Mesenchymal stem cell (in vitro differentiated cells and primary cell): ENCODE measurements around the gene ATG7.

ENCODE experiments used
- DNase-seq: peaks from one replicate; pipeline ENCODE4 v3.0.0-alpha.2; 2013
- H2AFZ ChIP-seq: one replicate; pipeline ENCODE4 v1.6.1; 2013; ENCODE audit warnings: low read depth, mild to moderate bottlenecking, control low read depth, inconsistent platforms, low read length, moderate library complexity
- H2AK5ac ChIP-seq: 2 replicates; pipeline ENCODE4 v1.6.1; 2013; ENCODE audit warnings: low read length, moderate library complexity, mild to moderate bottlenecking, inconsistent platforms; ENCODE audit not compliant: severe bottlenecking
- H2BK120ac ChIP-seq: one replicate; pipeline ENCODE4 v1.6.1; 2013; ENCODE audit warnings: low read depth, mild to moderate bottlenecking, inconsistent platforms, low read length, moderate library complexity
- H2BK12ac ChIP-seq, 2 experiments: one replicate each; pipeline ENCODE4 v1.6.1; 2013; ENCODE audit warnings: inconsistent platforms in 2 of 2, low read length in 2 of 2, mild to moderate bottlenecking in 2 of 2, moderate library complexity in 2 of 2, control low read depth in 1 of 2
- H2BK15ac ChIP-seq: one replicate; pipeline ENCODE4 v1.6.1; 2013; ENCODE audit warnings: mild to moderate bottlenecking, low read depth, inconsistent platforms; ENCODE audit not compliant: poor library complexity, severe bottlenecking
- H2BK5ac ChIP-seq: 2 replicates; pipeline ENCODE4 v1.6.1; 2013; ENCODE audit warnings: low read depth, mild to moderate bottlenecking, low read length, control low read depth, inconsistent platforms; ENCODE audit not compliant: poor library complexity, severe bottlenecking
- H3K14ac ChIP-seq, 2 experiments: one replicate each; pipeline ENCODE4 v1.6.1; 2013; ENCODE audit warnings: inconsistent platforms in 2 of 2, low read length in 2 of 2, control low read depth in 1 of 2, mild to moderate bottlenecking in 1 of 2, moderate library complexity in 1 of 2
- H3K18ac ChIP-seq, 2 experiments: one replicate each; pipeline ENCODE4 v1.6.1; 2013; ENCODE audit warnings: inconsistent platforms in 2 of 2, low read length in 2 of 2, control low read depth in 1 of 2, low read depth in 1 of 2, mild to moderate bottlenecking in 1 of 2
- H3K23ac ChIP-seq, 2 experiments: one replicate each; pipeline ENCODE4 v1.6.1; 2013; ENCODE audit warnings: inconsistent platforms in 2 of 2, low read length in 2 of 2, mild to moderate bottlenecking in 2 of 2, moderate library complexity in 2 of 2, control low read depth in 1 of 2
- H3K27ac ChIP-seq: 2 replicates; pipeline ENCODE4 v1.5.1; 2013; ENCODE audit warnings: mild to moderate bottlenecking, moderate library complexity, low read length, control low read depth, inconsistent platforms; ENCODE audit not compliant: poor library complexity, severe bottlenecking
- H3K27me3 ChIP-seq, 2 experiments: 2 replicates each; pipeline versions ENCODE4 v1.6.1 to v1.7.0; 2013; ENCODE audit warnings: low read length in 2 of 2, mild to moderate bottlenecking in 2 of 2, moderate library complexity in 2 of 2, control low read depth in 1 of 2, inconsistent platforms in 1 of 2; ENCODE audit not compliant: control insufficient read depth in 1 of 2, insufficient read depth in 1 of 2
- H3K36me3 ChIP-seq, 2 experiments: 2 replicates each; pipeline versions ENCODE4 v1.6.1 to v1.7.0; 2013; ENCODE audit warnings: low read length in 2 of 2, control low read depth in 1 of 2, inconsistent platforms in 1 of 2, low read depth in 1 of 2, mild to moderate bottlenecking in 1 of 2; ENCODE audit not compliant: insufficient read depth in 2 of 2, control insufficient read depth in 1 of 2
- H3K4ac ChIP-seq, 2 experiments: one replicate each; pipeline ENCODE4 v1.6.1; 2013; ENCODE audit warnings: inconsistent platforms in 2 of 2, low read length in 2 of 2, mild to moderate bottlenecking in 2 of 2, moderate library complexity in 2 of 2, control low read depth in 1 of 2, low read depth in 1 of 2
- H3K4me1 ChIP-seq: 2 replicates; pipeline ENCODE4 v1.6.1; 2013; ENCODE audit warnings: low read depth, low read length, control low read depth; ENCODE audit not compliant: control insufficient read depth, insufficient read depth
- H3K4me2 ChIP-seq: 2 replicates; pipeline ENCODE4 v1.6.1; 2013; ENCODE audit warnings: low read length, mild to moderate bottlenecking, inconsistent platforms; ENCODE audit not compliant: poor library complexity, severe bottlenecking
- H3K4me3 ChIP-seq, 2 experiments: 2 replicates each; pipeline versions ENCODE4 v1.5.1 to v1.7.0; 2013; ENCODE audit warnings: low read length in 2 of 2, mild to moderate bottlenecking in 2 of 2, control low read depth in 1 of 2, low read depth in 1 of 2; ENCODE audit not compliant: insufficient read depth in 1 of 2
- H3K79me1 ChIP-seq: replicated peaks from 2 replicates; pipeline ENCODE4 v1.6.1; 2013; ENCODE audit warnings: mild to moderate bottlenecking, control low read depth, low read length, inconsistent platforms; ENCODE audit not compliant: poor library complexity, severe bottlenecking
- H3K9ac ChIP-seq: 2 replicates; pipeline ENCODE4 v1.7.0; 2013; ENCODE audit warnings: mild to moderate bottlenecking, low read length, moderate library complexity
- H3K9me3 ChIP-seq: 2 replicates; pipeline ENCODE4 v1.7.0; 2013; ENCODE audit warnings: mild to moderate bottlenecking, low read length; ENCODE audit not compliant: control insufficient read depth
- H4K8ac ChIP-seq: one replicate; pipeline ENCODE4 v1.6.1; 2013; ENCODE audit warnings: inconsistent platforms, mild to moderate bottlenecking, low read length, moderate library complexity
- H4K91ac ChIP-seq: one replicate; pipeline ENCODE4 v1.6.1; 2013; ENCODE audit warnings: mild to moderate bottlenecking, low read length, inconsistent platforms
- WGBS: methylation state at CpG from one replicate; pipeline ENCODE4 v1.1.7; 2013; ENCODE audit warnings: mixed read lengths; 5-methylcytosine and 5-hydroxymethylcytosine counted together

The ATG7 gene

DNA sequence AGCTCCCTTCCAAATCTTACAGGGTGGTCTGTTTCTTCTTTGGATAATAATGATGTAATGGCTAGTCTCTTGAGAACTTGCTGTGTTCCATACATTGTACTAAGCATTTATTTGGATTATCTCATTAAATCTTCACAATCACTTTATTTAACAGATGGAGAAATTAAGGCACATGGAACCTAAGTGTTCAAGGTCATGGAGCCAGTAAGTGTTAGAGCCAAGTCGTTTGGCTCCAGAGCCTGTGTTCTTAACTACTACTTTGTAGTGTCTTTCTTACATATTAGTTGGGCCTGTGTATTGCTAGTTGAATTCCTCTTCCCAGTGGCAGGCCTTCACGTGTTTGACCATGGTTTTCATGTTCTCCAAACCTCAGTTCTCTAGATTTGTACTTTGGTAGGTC is 177.8 kb downstream of the ATG7 start:
- Histone ChIP-seq H2BK5ac (no peak overlapping the region), H3K23ac (no peak overlapping the region), H2BK15ac (no peak overlapping the region), H2BK120ac (no peak overlapping the region), H2AK5ac (no peak overlapping the region), H3K9me3 (no peaks in the 10 kb centered on the region), H3K27me3 (no peaks in the 10 kb centered on the region), H3K27ac (no peak overlapping the region), H4K8ac (no peak overlapping the region), H3K18ac (no peak overlapping the region), H3K4me3 (no peak overlapping the region), H3K9ac (no peak overlapping the region), H3K14ac (no peak overlapping the region), H3K4me2 (no peak overlapping the region), H2AFZ (no peak overlapping the region), H2BK12ac (no peak overlapping the region), H3K4me1 (peaks cover 6% of the 10 kb centered on the region), H3K36me3 (no peaks in the 10 kb centered on the region), H3K79me1 (peaks cover 11% of the 10 kb centered on the region), H4K91ac (no peak overlapping the region), H3K4ac (no peak overlapping the region)
- WGBS = 97% methylated on average over 2 of the region's 2 CpGs
- no peak for DNase-seq

DNA sequence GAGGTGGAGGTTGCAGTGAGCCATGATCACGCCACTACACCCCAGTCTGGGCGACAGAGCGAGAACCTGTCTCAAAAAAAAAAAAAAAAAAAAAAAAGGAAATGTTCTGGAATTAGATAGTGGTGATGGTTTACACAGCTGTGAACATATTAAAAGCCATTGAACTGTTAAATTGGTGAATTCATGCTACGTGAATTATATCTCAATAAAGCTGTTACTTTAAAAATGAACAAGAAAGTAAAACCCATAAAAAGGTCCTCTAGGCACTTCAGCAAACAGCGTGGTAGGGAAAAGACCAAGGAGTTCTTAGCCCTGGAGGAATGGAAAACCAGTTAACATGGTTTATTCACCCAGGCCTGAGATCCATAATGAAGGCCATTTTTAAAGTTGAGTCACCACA is 180.1 kb downstream of the ATG7 start:
- H4K8ac ChIP-seq = no peak overlapping the region
- no peak overlapping the region for H2BK120ac ChIP-seq
- H4K91ac ChIP-seq = no peak overlapping the region
- no peaks in the 10 kb centered on the region for H3K27me3 ChIP-seq
- no peak overlapping the region for H3K14ac ChIP-seq
- H3K4me1 ChIP-seq = peaks cover 6% of the 10 kb centered on the region
- 94% methylated on average over 4 of the region's 5 CpGs for WGBS
- H3K79me1 ChIP-seq = peaks cover 18% of the 10 kb centered on the region
- H2BK12ac ChIP-seq = no peak overlapping the region
- no peak overlapping the region for H2AK5ac ChIP-seq
- no peak overlapping the region for H2BK15ac ChIP-seq
- H2BK5ac ChIP-seq = no peak overlapping the region
- H2AFZ ChIP-seq = no peak overlapping the region
- no peak overlapping the region for H3K4me2 ChIP-seq
- peak overlapping the region; percentile 48 for H3K27ac ChIP-seq
- no peak for DNase-seq
- H3K4ac ChIP-seq = no peak overlapping the region
- no peak overlapping the region for H3K4me3 ChIP-seq
- no peak overlapping the region for H3K23ac ChIP-seq
- H3K9ac ChIP-seq = no peak overlapping the region
- no peaks in the 10 kb centered on the region for H3K9me3 ChIP-seq
- peak overlapping the region in 1 of 2 experiments; percentile 29 for H3K18ac ChIP-seq
- peaks cover 0 to 8% of the 10 kb centered on the region in 2 experiments for H3K36me3 ChIP-seq

DNA sequence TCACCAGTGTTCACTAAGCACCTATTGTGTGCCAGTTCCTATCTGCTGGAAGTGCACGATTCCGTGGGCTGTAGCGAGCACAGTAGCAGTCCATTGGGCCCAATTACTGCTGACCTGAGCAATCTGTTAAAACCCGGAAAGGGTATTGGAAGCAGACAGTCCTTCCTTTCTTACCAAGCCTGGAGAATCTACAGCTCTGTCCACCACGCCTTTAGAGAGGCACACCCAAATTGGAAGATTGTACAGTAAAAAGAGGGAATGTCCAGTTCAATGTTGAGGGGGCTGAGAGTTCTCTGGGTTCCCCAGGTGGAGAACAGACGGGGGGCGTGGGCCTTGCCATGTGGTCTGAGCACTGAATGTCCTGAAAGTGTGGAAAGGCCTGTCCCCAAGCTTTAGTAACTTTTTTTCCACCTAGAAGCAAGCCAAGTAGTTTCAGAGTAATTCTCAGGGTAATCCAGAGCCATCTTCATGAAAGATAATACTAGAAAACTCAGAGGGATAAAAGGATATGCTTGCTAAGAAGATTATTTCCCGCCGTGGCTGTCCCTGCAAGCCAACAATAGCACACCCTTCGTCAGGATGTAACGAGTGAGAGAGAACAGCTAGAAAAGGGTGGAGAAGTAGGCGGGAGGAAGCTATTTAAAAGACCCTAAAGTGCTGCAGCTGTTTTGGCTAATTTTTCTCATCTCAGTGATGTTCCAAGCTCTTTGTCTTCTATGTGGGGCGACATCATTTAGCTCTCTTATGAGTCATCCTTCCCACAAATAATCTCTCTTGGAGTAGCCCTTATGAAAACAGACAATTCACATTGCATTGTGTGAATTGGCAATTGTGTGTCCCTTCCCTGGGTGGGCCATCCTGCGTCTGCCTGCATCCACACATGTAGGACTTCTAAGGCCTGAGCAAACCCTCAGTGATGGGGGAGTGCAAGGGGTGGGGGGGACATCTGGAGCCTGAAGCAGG is 181.0 kb downstream of the ATG7 start:
- H3K36me3 ChIP-seq = peaks cover 0 to 8% of the 10 kb centered on the region in 2 experiments
- no peaks in the 10 kb centered on the region for H3K27me3 ChIP-seq
- no peak overlapping the region for H2BK15ac ChIP-seq
- peak overlapping the region; percentile 44 to 61 for H2BK12ac ChIP-seq
- H3K4me1 ChIP-seq = peaks cover 6% of the 10 kb centered on the region
- H3K27ac ChIP-seq = no peak overlapping the region
- H4K8ac ChIP-seq = peak overlapping the region; percentile 90
- H3K4me3 ChIP-seq = peak overlapping the region in 1 of 2 experiments; percentile 27
- 57% methylated on average over 13 of the region's 14 CpGs for WGBS
- no peak overlapping the region for H2AFZ ChIP-seq
- H3K4ac ChIP-seq = peak overlapping the region in 1 of 2 experiments; percentile 15
- no peaks in the 10 kb centered on the region for H3K9me3 ChIP-seq
- H3K18ac ChIP-seq = peak overlapping the region; percentile 73 to 84
- H3K14ac ChIP-seq = no peak overlapping the region
- peak; percentile 84 for DNase-seq
- H2BK5ac ChIP-seq = no peak overlapping the region
- H3K9ac ChIP-seq = peak overlapping the region; percentile 52
- peak overlapping the region; percentile 50 for H2BK120ac ChIP-seq
- H4K91ac ChIP-seq = no peak overlapping the region
- peaks cover 16% of the 10 kb centered on the region for H3K79me1 ChIP-seq
- H3K4me2 ChIP-seq = no peak overlapping the region
- no peak overlapping the region for H3K23ac ChIP-seq
- peak overlapping the region; percentile 28 for H2AK5ac ChIP-seq

DNA sequence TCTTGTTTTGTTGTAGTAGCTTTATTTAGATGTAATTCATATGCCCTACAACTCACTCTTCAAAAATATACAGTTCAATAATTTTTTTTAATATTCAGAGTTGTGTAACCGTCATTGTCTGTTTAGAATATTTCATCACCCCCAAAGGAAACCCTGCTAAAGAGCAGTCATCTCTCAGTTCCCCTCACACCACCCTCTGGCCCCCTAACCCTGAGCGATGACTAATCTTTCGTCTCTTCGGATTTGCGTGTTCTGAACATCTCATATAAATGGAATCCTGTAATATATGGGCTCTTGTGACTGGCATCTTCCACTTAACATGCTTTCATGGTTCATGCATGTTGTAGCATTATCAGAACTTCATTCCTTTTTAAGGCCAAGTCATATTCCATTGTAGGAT is 183.8 kb downstream of the ATG7 start:
- Histone ChIP-seq H4K8ac (no peak overlapping the region), H3K79me1 (peaks cover 13% of the 10 kb centered on the region), H3K36me3 (peaks cover 0 to 8% of the 10 kb centered on the region in 2 experiments), H2AFZ (no peak overlapping the region), H2BK15ac (no peak overlapping the region), H2BK12ac (no peak overlapping the region), H3K4me2 (no peak overlapping the region), H3K9me3 (no peaks in the 10 kb centered on the region), H3K18ac (no peak overlapping the region), H3K27ac (no peak overlapping the region), H3K27me3 (no peaks in the 10 kb centered on the region), H2BK120ac (no peak overlapping the region), H4K91ac (no peak overlapping the region), H2AK5ac (no peak overlapping the region), H2BK5ac (no peak overlapping the region), H3K4me1 (peaks cover 6% of the 10 kb centered on the region), H3K4me3 (no peak overlapping the region), H3K9ac (no peak overlapping the region), H3K4ac (no peak overlapping the region), H3K14ac (no peak overlapping the region), H3K23ac (no peak overlapping the region)
- no CpG with 5 or more reads among the region's 5 CpGs for WGBS
- peak; percentile 95 for DNase-seq
